Transverse colon (tissue), 4 donors: ENCODE results near the gene PGAP6.

Experiments used
- POLR2A ChIP-seq: fragments of 450-650 bp; IDR thresholded peaks from one replicate; pipeline ENCODE4 v1.6.1; 2016; ENCODE audit warnings: antibody characterized with exemption, mild to moderate bottlenecking, moderate library complexity
- POLR2AphosphoS5 ChIP-seq, 3 donors: sonication (generic); formaldehyde crosslinking; IDR thresholded peaks; one replicate each; pipeline ENCODE4 v1.6.1; 2016; ENCODE audit warnings: antibody characterized with exemption in 3 of 3
- TF ChIP-seq, protein P1 (sequence below), 5 experiments: fragments of 200-600 bp in 3 of 5; fragments of 450-650 bp in 2 of 5; sonication (generic) in 3 of 5; IDR thresholded peaks; 1 replicate in 2 of 5; 2 replicates in 3 of 5; pipeline ENCODE4 v1.5.1; 2016 to 2017; ENCODE audit warnings: antibody characterized with exemption in 5 of 5, inconsistent platforms in 3 of 5, mild to moderate bottlenecking in 2 of 5, moderate library complexity in 1 of 5

DNA sequence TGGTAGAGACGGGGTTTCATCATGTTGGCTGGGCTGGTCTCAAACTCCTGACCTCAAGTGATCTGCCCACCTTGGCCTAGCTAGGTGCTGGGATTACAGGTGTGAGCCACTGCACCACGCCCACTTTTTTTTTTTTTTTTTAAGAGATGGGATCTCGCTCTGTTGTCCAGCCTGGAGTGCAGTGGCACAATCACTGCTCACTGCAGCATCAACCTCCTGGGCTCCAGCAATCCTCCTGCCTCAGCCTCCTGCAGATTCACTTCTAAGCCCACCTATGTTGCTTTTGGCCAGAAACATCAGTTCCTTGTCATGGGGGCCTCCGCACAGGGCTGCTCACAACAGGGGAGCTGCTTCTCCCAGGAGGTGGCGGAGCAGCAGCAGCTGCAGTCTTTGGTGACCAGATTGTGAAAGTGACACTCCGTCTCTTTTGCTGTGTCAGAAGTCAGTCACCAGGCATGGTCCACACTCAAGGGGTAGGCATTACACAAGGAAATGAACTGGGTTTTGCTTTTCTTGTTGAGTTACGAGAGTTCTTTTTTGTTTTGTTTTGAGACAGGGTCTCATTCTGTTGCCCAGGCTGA lies 10.8 kb upstream of the PGAP6 start:
- no peak for TF ChIP-seq POLR2A
- TF ChIP-seq, protein P1, sequence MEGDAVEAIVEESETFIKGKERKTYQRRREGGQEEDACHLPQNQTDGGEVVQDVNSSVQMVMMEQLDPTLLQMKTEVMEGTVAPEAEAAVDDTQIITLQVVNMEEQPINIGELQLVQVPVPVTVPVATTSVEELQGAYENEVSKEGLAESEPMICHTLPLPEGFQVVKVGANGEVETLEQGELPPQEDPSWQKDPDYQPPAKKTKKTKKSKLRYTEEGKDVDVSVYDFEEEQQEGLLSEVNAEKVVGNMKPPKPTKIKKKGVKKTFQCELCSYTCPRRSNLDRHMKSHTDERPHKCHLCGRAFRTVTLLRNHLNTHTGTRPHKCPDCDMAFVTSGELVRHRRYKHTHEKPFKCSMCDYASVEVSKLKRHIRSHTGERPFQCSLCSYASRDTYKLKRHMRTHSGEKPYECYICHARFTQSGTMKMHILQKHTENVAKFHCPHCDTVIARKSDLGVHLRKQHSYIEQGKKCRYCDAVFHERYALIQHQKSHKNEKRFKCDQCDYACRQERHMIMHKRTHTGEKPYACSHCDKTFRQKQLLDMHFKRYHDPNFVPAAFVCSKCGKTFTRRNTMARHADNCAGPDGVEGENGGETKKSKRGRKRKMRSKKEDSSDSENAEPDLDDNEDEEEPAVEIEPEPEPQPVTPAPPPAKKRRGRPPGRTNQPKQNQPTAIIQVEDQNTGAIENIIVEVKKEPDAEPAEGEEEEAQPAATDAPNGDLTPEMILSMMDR (IDR thresholded peaks at IDR 0.05), result no peak
- no peak for TF ChIP-seq POLR2AphosphoS5 (IDR thresholded peaks at IDR 0.05)
